T-cell (primary cell): ENCODE results near the gene PRKCD. TPM values are rescaled to one million over a fixed set of nuclear protein-coding genes. Genes with fewer than 3 reads are reported as not detected.
A peak's percentile ranks its signal among the peaks of the same experiment; 100 is the strongest.

Experiments used
- ATAC-seq, 4 experiments: fragments of 200-7000 bp in 3 of 4; fragments of 150-1000 bp in 1 of 4; cut with Tn5 transposase; replicated peaks in 1 of 4; 1 replicate in 3 of 4; 2 replicates in 1 of 4; pipeline ENCODE4 v1.10.0; 2021; ENCODE audit warnings: moderate library complexity in 3 of 4, mild to moderate bottlenecking in 2 of 4, moderate number of reproducible peaks in 1 of 4
- CTCF ChIA-PET, 2 donors: fragments of 300-600 bp; sonication (Branson Sonifier 250); formaldehyde crosslinking; loops; one replicate each; lab custom pipeline; 2022; ENCODE audit warnings: antibody characterized with exemption in 2 of 2; lab: Charles Lee
- POLR2A ChIA-PET, 2 donors: fragments of 300-600 bp; sonication (Branson Sonifier 250); formaldehyde crosslinking; loops; one replicate each; lab custom pipeline; 2022; ENCODE audit warnings: antibody characterized with exemption in 2 of 2; lab: Charles Lee
- DNase-seq, 35 experiments: peaks; one replicate each; pipeline versions ENCODE4 v3.0.0 to v3.0.0-alpha.2; 2013 to 2023
- H3K27ac ChIP-seq: one replicate; pipeline ENCODE4 v1.5.1; 2013; ENCODE audit warnings: low read length
- H3K27me3 ChIP-seq, 2 experiments: replicated peaks in 1 of 2; 1 replicate in 1 of 2; 2 replicates in 1 of 2; pipeline versions ENCODE4 v1.6.1 to v1.7.0; 2013; ENCODE audit warnings: low read length in 1 of 2, mixed read lengths in 1 of 2; ENCODE audit not compliant: control insufficient read depth in 2 of 2, insufficient read depth in 2 of 2; ENCODE audit errors: extremely low read depth in 1 of 2
- H3K36me3 ChIP-seq, 2 donors: 1 replicate in 1 of 2; 2 replicates in 1 of 2; pipeline versions ENCODE4 v1.6.1 to v1.7.0; 2013; ENCODE audit warnings: low read length in 1 of 2; ENCODE audit not compliant: control insufficient read depth in 2 of 2, insufficient read depth in 1 of 2; ENCODE audit errors: extremely low read depth in 1 of 2
- H3K4me1 ChIP-seq, 2 experiments: 1 replicate in 1 of 2; 2 replicates in 1 of 2; pipeline versions ENCODE4 v1.6.1 to v1.7.0; 2013; ENCODE audit warnings: low read length in 2 of 2, mixed read lengths in 1 of 2; ENCODE audit not compliant: insufficient read depth in 2 of 2, control insufficient read depth in 1 of 2; ENCODE audit errors: extremely low read depth in 1 of 2
- H3K4me3 ChIP-seq, 2 donors: 1 replicate in 1 of 2; 2 replicates in 1 of 2; pipeline versions ENCODE4 v1.5.1 to v1.7.0; 2013; ENCODE audit warnings: mild to moderate bottlenecking in 2 of 2, low read length in 1 of 2, moderate library complexity in 1 of 2; ENCODE audit not compliant: control insufficient read depth in 1 of 2; ENCODE audit errors: extremely low read depth in 1 of 2
- H3K9me3 ChIP-seq: 2 replicates; pipeline ENCODE4 v1.7.0; 2013
- H3K27ac Mint-ChIP-seq, 2 donors: one replicate each; pipeline ENCODE4 v1.8.0; 2020 to 2021; ENCODE audit warnings: mild to moderate bottlenecking in 2 of 2, mixed read lengths in 2 of 2
- H3K27me3 Mint-ChIP-seq, 2 donors: one replicate each; pipeline ENCODE4 v1.8.0; 2021 to 2022; ENCODE audit warnings: mixed read lengths in 2 of 2
- H3K36me3 Mint-ChIP-seq: one replicate; pipeline ENCODE4 v1.8.0; 2021; ENCODE audit warnings: mixed read lengths
- H3K4me1 Mint-ChIP-seq, 3 donors: one replicate each; pipeline ENCODE4 v1.8.0; 2020 to 2022; ENCODE audit warnings: mixed read lengths in 3 of 3, mild to moderate bottlenecking in 1 of 3
- H3K4me3 Mint-ChIP-seq, 3 donors: one replicate each; pipeline ENCODE4 v1.8.0; 2020 to 2022; ENCODE audit warnings: mild to moderate bottlenecking in 3 of 3, mixed read lengths in 3 of 3, moderate library complexity in 3 of 3
- H3K9me3 Mint-ChIP-seq, 3 donors: one replicate each; pipeline ENCODE4 v1.8.0; 2020 to 2022; ENCODE audit warnings: mixed read lengths in 3 of 3
- WGBS: methylation state at CpG from one replicate; pipeline ENCODE4 v1.1.5; 2013; ENCODE audit warnings: missing lambda C conversion rate; ENCODE audit not compliant: insufficient coverage; 5-methylcytosine and 5-hydroxymethylcytosine counted together
- total RNA-seq, 35 experiments: library from RNA in 6 of 35; stranded (reverse) in 6 of 35; fragments of 120-200 nt in 1 of 35; gene quantifications; one replicate each; pipeline versions ENCODE4 v1.2.1 to v1.2.4 and lab custom pipeline; 2013 to 2026

PRKCD gene
- 10 to 100 TPM; 15.3 to 23.3 (median 19.2) TPM for total RNA-seq
- 7.0 TPM for total RNA-seq (2013)
- 13.2 to 46.9 (median 23.4) reads per million in 29 experiments for total RNA-seq (lab: John Stamatoyannopoulos, UW)

GRCh38 chr3:53160660-53161449, at the start of gene PRKCD:
PRKCD (plus strand) TSS chr3:53161209; CDS start chr3:53178423, 17,214 bp downstream.
- POLR2A ChIA-PET, result interaction anchor here (0.6 to 0.7 kb wide), 3 partner anchors 29 to 38 kb away, joined by 3 to 4 read pairs (median 3); no protein-coding TSS in a partner anchor
- Mint-ChIP-seq H3K36me3 (no peaks in the 10 kb centered on the region), H3K4me3 (peak within 1 kb of the TSS; percentile 81 to 87 (median 82)), H3K9me3 (no peaks in the 10 kb centered on the region), H3K4me1 (peaks cover 22 to 27% (median 26%) of the 10 kb centered on the region in 3 donors), H3K27me3 (peaks cover 6 to 18% of the 10 kb centered on the region in 2 donors), H3K27ac (peak within 1 kb of the TSS; percentile 77 to 79)
- peak within 1 kb of the TSS; percentile 46 for H3K27ac ChIP-seq
- peak; percentile 83 to 92 (median 86) for ATAC-seq
- whole genome bisulfite sequencing, result under 1% methylated on average over 84 of the region's 88 CpGs
- H3K9me3 ChIP-seq, result no peaks in the 10 kb centered on the region
- peaks cover 11 to 38% of the 10 kb centered on the region in 2 experiments for H3K4me1 ChIP-seq
- H3K27me3 ChIP-seq, result peaks cover 0 to 27% of the 10 kb centered on the region in 2 experiments
- CTCF ChIA-PET, result interaction anchor here in 1 of 2 donors (0.6 to 1.2 kb wide), 6 partner anchors 27 to 47 kb away, joined by 3 to 5 read pairs (median 4); no protein-coding TSS in a partner anchor
- H3K36me3 ChIP-seq, result peaks cover 0 to 3% of the 10 kb centered on the region in 2 donors
- DNase-seq, result peak; percentile 51 to 92 (median 72)
- peak within 1 kb of the TSS; percentile 72 to 96 for H3K4me3 ChIP-seq

- WGBS, result 92% methylated on average over 2 of the region's 3 CpGs
- DNase-seq, result no peak
- no peak for ATAC-seq
Measured at GRCh38 chr3:53111822-53112221, 49.2 kb upstream of the PRKCD start.

DNA sequence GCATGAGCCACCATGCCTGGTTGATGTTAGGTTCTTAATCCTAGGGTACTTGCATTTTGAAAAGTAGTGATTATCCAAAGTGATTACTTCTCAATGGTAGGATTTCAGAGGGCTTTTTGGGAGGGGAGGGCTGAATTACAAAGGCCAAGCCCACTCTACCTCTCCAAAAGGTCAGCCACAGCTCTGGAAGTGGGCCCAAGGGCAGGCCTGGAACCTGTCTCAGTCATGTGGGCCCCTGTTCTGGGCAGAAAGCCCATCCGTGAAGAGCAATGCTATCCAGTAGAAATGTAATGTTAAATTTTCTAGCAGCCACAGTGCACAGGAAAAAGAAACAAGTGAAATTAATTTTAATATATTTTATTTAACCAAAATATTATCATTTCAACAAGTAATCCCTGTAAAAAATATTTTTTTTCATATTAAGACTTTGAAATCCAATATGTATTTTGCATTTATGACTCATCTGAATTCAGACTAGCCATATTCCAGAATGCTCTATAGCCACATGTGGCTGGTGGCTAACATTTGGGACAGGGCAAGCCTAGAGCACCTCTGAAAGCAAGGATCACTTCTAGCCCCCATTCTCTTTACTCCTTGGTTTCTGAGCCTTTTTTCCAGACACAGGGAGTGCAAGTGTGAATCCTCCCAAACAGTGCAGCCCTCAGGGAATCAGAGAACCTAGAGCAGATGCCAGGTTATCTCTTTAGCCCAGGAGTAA, 47.6 kb upstream of the PRKCD start:
- no peak overlapping the region for H3K4me3 ChIP-seq
- peaks cover 9 to 21% (median 11%) of the 10 kb centered on the region in 3 donors for H3K4me1 Mint-ChIP-seq
- H3K4me3 Mint-ChIP-seq, result no peak overlapping the region
- no peaks in the 10 kb centered on the region for H3K9me3 Mint-ChIP-seq
- no peaks in the 10 kb centered on the region for H3K9me3 ChIP-seq
- H3K36me3 Mint-ChIP-seq, result peaks cover 24% of the 10 kb centered on the region
- ChIA-PET POLR2A (no interaction called here), CTCF (interaction anchor here (0.9 to 2.7 kb wide), 9 partner anchors 9 to 86 kb away, joined by 3 to 40 read pairs (median 4); partner anchors contain the start of gene PRKCD (in 1 of the 2))
- H3K27me3 Mint-ChIP-seq, result no peaks in the 10 kb centered on the region
- H3K27ac Mint-ChIP-seq, result no peak overlapping the region
- ATAC-seq (peak in 2 of 4 experiments; percentile 13 to 14), DNase-seq (no peak)
- H3K27me3 ChIP-seq, result no peaks in the 10 kb centered on the region
- peaks cover 2 to 50% of the 10 kb centered on the region in 2 donors for H3K36me3 ChIP-seq
- no peak overlapping the region for H3K27ac ChIP-seq
- no CpG with 5 or more reads among the region's 1 CpG for WGBS
- peaks cover 3 to 9% of the 10 kb centered on the region in 2 experiments for H3K4me1 ChIP-seq

More at GRCh38 chr3:53111822-53112221, 49.2 kb upstream of the PRKCD start:
- H3K27me3 Mint-ChIP-seq, result no peaks in the 10 kb centered on the region
- peaks cover 21% of the 10 kb centered on the region for H3K36me3 Mint-ChIP-seq
- Histone ChIP-seq H3K36me3 (peaks cover 2 to 35% of the 10 kb centered on the region in 2 donors), H3K4me3 (no peak overlapping the region), H3K27me3 (no peaks in the 10 kb centered on the region), H3K4me1 (peaks cover 3 to 9% of the 10 kb centered on the region in 2 experiments), H3K9me3 (no peaks in the 10 kb centered on the region), H3K27ac (no peak overlapping the region)
- ChIA-PET CTCF (interaction anchor here in 1 of 2 donors (1.3 kb wide), 1 partner anchor 83 kb away, joined by 5 read pairs; no protein-coding TSS in a partner anchor), POLR2A (no interaction called here)
- no peaks in the 10 kb centered on the region for H3K9me3 Mint-ChIP-seq
- peaks cover 9 to 28% (median 14%) of the 10 kb centered on the region in 3 donors for H3K4me1 Mint-ChIP-seq
- H3K27ac Mint-ChIP-seq, result no peak overlapping the region
- no peak overlapping the region for H3K4me3 Mint-ChIP-seq

DNA sequence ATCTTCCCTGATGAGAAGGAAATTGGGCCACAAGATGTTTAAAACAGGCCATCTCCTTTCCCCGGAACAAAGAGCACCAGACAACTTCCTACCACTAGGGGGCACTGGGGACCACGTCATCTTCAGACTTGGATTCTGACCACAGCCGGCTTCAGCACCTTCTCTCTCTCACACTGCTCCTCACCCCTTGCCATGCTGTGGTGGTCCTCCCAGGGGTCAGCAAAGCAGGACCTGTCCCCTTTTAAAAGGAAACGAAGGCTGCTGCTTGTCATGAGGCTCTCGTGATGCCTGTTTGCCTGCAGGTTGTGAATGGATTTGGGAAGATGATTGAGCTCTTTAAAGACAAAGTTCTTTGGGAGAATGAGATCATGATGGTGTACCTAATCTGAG, 47.0 kb upstream of the PRKCD start:
- Histone ChIP-seq H3K9me3 (no peaks in the 10 kb centered on the region), H3K36me3 (peaks cover 5 to 54% of the 10 kb centered on the region in 2 donors), H3K27ac (no peak overlapping the region), H3K27me3 (no peaks in the 10 kb centered on the region), H3K4me1 (peaks cover 3 to 9% of the 10 kb centered on the region in 2 experiments), H3K4me3 (no peak overlapping the region)
- Mint-ChIP-seq H3K36me3 (peaks cover 25% of the 10 kb centered on the region), H3K4me3 (no peak overlapping the region), H3K27me3 (no peaks in the 10 kb centered on the region), H3K4me1 (peaks cover 8 to 15% (median 9%) of the 10 kb centered on the region in 3 donors), H3K9me3 (no peaks in the 10 kb centered on the region), H3K27ac (no peak overlapping the region)
- peak; percentile 80 to 90 (median 83) for ATAC-seq
- WGBS, result 18% methylated on average over 5 of the region's 5 CpGs
- CTCF ChIA-PET, result interaction anchor here (0.7 to 2.7 kb wide), 12 partner anchors 9 to 117 kb away, joined by 3 to 40 read pairs (median 4); partner anchors contain the start of gene PRKCD (in 1 of the 2)
- DNase-seq, result peak; percentile 57 to 91 (median 76)
- POLR2A ChIA-PET, result no interaction called here

DNA sequence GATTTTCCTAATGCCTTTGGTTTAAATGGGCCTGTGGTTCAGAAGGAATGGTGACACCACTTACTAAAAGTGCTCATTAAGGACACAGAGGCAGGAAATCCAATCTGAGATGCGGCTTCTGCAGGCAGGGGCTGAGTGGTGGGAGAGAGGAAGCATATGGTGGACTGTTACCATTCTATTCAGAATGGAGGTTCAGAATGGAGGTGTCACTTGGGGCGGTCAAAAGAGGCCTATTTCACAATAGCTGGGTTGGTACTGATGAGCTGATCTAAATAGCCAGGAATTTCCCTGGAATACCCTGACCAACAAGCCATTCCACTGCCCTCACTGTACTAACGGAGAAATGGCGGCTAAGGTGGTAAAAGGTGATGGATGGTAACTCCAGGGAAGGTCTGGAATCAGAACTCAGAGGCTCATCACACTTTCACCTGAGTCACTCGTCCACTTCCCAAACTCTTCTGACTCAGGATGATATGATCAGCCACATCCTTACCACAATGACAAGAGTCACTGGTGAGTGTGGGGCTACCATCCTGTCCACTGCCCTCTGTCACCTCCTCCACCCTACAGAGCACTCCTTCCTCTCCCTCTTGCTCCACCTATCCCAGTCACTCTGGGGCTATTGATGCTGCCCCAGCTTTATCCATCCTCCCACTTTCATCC, 46.5 kb upstream of the PRKCD start:
- Mint-ChIP-seq H3K4me1 (peaks cover 5 to 11% (median 5%) of the 10 kb centered on the region in 3 donors), H3K27ac (no peak overlapping the region), H3K27me3 (no peaks in the 10 kb centered on the region), H3K9me3 (no peaks in the 10 kb centered on the region), H3K4me3 (no peak overlapping the region), H3K36me3 (peaks cover 22% of the 10 kb centered on the region)
- no peak overlapping the region for H3K4me3 ChIP-seq
- 80% methylated on average over 2 of the region's 5 CpGs for WGBS
- peaks cover 8 to 54% of the 10 kb centered on the region in 2 donors for H3K36me3 ChIP-seq
- ATAC-seq (peak in 2 of 4 experiments; percentile 21 to 25), DNase-seq (no peak)
- H3K4me1 ChIP-seq, result peaks cover 3 to 9% of the 10 kb centered on the region in 2 experiments
- H3K9me3 ChIP-seq, result no peaks in the 10 kb centered on the region
- H3K27me3 ChIP-seq, result no peaks in the 10 kb centered on the region
- H3K27ac ChIP-seq, result no peak overlapping the region
- ChIA-PET POLR2A (no interaction called here), CTCF (interaction anchor here (0.7 to 2.7 kb wide), 13 partner anchors 8 to 117 kb away, joined by 3 to 40 read pairs (median 4); partner anchors contain the start of gene PRKCD (in 1 of the 2))
